Retinal pigment epithelial cell (primary cell): Measurements from ENCODE around the gene ARMH3.
"Not testable (repeated sequence)": the region's sequence is repeated elsewhere in the genome, so short reads cannot be mapped to it uniquely, and the experiment has no call there.

ENCODE experiments used
- DNase-seq: peaks from one replicate; pipeline ENCODE4 v3.0.0-alpha.2; 2010; ENCODE audit warnings: low read depth
- H3K4me3 ChIP-seq: 2 replicates; pipeline ENCODE4 v1.5.1; 2011; ENCODE audit warnings: mild to moderate bottlenecking, low read length, control low read depth, moderate library complexity
- CTCF ChIP-seq: conservative IDR thresholded peaks from 2 replicates; pipeline ENCODE4 v1.5.1; 2011; ENCODE audit warnings: low read depth, low read length, control low read depth, inconsistent platforms

Gene ARMH3

GRCh38 chr10:101986624-101986971, 69.4 kb downstream of the ARMH3 start:
- no peak overlapping the region for H3K4me3 ChIP-seq
- TF ChIP-seq CTCF: no peak
- DNase-seq: no peak

- H3K4me3 ChIP-seq: not testable (repeated sequence)
Observed at GRCh38 chr10:101980677-101981076, 75.3 kb downstream of the ARMH3 start.

GRCh38 chr10:101974091-101974971, 81.6 kb downstream of the ARMH3 start:
- no peak overlapping the region for H3K4me3 ChIP-seq

More at GRCh38 chr10:101980677-101981076, 75.3 kb downstream of the ARMH3 start:
- DNase-seq: not testable (repeated sequence)

GRCh38 chr10:101972761-101973160, 83.2 kb downstream of the ARMH3 start:
- no peak overlapping the region for H3K4me3 ChIP-seq
- no peak for TF ChIP-seq CTCF
- DNase-seq: no peak

More at GRCh38 chr10:101974091-101974971, 81.6 kb downstream of the ARMH3 start:
- TF ChIP-seq CTCF: no peak
- DNase-seq: no peak

GRCh38 chr10:101969412-101969922, 86.5 kb downstream of the ARMH3 start:
- no peak overlapping the region for H3K4me3 ChIP-seq
- TF ChIP-seq CTCF: no peak
- no peak for DNase-seq

GRCh38 chr10:101968940-101969321, 87.0 kb downstream of the ARMH3 start:
- DNase-seq: no peak
- no peak overlapping the region for H3K4me3 ChIP-seq
- no peak for TF ChIP-seq CTCF

- DNase-seq: no peak
- H3K4me3 ChIP-seq: no peak overlapping the region
- TF ChIP-seq CTCF: no peak
Observed at GRCh38 chr10:101968286-101968939, 87.6 kb downstream of the ARMH3 start.
